ENCODE data around the gene CLOCK.

- TF ChIP-seq CTCF (IDR thresholded peaks at IDR 0.05): no peak
- TF ChIP-seq POLR2A (IDR thresholded peaks at IDR 0.05): no peak
These were observed 28.8 kb upstream of the CLOCK start for GRCh38 chr4:55575513-55575912.

Data from prostate gland (tissue), 2 donors.